NCI-H2227 treated with DMSO at 0.1 percent for 48 hours (cell line): ENCODE measurements around the gene ELANE.
"Not testable (repeated sequence)": the region's sequence is repeated elsewhere in the genome, so short reads cannot be mapped to it uniquely, and the experiment has no call there.

Source experiments
- DNase-seq: peaks from one replicate; lab custom pipeline; 2025; lab: John Stamatoyannopoulos, UW

ELANE gene

GRCh38 chr19:814152-815078 is 37.7 kb upstream of the ELANE start:
- no peak for DNase-seq

DNA sequence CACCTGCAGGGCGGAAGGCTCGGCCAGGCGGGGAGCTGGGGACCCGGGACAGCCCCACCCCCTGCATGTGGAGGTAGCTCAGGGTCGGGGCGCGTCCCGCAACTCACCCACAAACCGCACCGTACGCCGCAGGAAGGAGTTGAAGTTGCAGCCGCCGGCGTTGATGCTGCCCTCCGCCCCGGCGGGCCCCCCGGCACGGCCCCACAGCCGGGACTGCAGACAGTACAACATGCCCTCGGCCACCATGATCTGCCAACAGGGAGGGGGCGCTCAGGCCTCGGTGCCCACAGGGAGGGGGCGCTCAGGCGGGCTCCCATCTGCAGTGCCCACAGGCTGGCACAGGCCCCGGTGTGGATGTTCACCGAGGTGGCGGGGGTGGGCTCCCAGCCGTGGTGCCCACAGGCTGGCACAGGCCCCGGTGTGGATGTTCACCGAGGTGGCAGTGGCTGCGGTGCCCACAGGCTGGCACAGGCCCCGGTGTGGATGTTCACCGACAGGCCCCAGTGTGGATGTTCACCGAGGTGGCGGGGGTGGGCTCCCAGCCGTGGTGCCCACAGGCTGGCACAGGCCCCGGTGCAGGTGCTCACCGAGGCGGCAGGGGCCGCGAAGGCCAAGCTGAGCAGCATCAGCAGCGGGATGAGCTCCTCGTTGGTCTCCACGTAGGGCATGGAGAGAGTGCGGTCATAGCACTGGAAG is 36.9 kb upstream of the ELANE start:
- DNase-seq: no peak

DNA sequence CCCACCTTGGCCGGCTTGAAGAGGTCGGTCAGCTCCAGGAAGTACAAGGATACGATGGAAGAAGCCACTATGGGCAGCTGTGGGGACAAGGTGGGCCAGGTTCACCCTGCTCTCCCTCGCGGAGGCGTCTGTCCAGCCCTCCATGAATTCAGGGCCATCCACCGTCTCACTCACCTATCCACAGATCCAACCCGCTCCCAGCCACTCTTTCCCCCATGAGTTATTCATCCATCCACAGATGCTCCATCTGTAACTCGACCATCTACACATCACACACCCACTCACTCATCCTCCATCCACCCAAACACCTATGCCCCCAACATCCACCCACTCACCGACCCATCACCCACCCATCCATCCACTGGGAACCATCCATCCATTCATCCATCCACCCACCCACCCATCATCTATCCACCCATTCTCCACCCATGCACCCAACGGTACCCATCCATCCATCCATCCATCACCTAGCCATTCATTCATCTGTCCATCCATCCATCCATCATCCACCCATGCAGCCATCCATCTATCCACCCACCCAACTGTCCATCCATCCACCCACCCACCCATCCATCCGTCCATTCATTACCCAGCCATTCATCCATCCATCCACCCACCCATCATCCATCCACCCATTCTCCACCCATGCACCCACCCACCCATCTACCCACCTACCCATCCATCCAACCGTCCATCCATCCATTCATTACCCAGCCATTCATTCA is 36.2 kb upstream of the ELANE start:
- no peak for DNase-seq

DNA sequence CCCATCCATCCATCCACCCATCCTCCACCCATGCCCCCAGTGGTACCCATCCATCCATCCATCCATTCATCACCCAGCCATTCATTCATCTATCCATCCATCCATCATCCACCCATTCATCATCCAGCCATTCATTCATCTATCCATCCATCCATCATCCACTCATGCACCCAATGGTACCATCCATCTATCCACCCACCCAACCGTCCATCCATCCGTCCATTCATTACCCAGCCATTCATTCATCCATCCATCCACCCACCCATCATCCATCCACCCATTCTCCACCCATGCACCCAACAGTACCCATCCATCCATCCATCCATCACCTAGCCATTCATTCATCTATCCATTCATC is 35.6 kb upstream of the ELANE start:
- DNase-seq: no peak

- not testable (repeated sequence) for DNase-seq
Observed at GRCh38 chr19:820212-820611, 31.9 kb upstream of the ELANE start.

DNA sequence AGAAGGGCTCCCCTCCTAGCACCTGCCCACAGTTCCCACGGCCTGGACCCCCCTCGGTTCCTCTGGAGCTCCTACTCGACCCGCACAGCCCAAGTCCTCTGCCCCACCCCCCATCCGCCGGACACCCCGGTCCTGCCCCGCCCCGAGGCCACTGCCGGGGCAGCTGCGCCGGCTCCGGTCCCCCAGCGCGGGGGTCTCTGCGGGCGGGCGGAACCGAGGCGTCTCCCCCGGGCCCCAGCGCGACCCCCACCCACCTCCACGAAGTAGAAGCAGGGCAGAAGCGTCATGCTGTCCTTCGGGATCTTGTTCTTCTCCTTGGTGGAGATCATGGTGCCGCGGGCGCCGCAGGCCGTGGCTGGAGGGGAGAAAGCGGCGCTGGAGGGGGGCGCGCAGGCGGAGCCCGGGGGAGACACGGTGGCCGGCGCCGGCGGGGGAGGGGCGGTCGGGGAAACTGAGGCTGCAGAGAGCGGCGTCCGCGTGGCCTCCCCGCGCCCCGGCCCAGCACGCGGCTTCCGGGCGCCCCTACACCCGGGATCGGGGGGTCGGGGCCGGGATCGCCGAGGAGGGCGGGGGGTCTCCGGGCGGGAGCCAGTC is 30.8 kb upstream of the ELANE start:
- DNase-seq: no peak

GRCh38 chr19:821825-822503 is 30.1 kb upstream of the ELANE start, which contains the start of gene PLPPR3:
Gene PLPPR3 (minus strand): TSS chr19:821955. CDS start chr19:821559, 396 bp downstream.
- peak; percentile 28 for DNase-seq

GRCh38 chr19:823565-824121 is 28.5 kb upstream of the ELANE start:
- DNase-seq: no peak

- no peak for DNase-seq
Observed at GRCh38 chr19:824885-825284, 27.2 kb upstream of the ELANE start.

DNA sequence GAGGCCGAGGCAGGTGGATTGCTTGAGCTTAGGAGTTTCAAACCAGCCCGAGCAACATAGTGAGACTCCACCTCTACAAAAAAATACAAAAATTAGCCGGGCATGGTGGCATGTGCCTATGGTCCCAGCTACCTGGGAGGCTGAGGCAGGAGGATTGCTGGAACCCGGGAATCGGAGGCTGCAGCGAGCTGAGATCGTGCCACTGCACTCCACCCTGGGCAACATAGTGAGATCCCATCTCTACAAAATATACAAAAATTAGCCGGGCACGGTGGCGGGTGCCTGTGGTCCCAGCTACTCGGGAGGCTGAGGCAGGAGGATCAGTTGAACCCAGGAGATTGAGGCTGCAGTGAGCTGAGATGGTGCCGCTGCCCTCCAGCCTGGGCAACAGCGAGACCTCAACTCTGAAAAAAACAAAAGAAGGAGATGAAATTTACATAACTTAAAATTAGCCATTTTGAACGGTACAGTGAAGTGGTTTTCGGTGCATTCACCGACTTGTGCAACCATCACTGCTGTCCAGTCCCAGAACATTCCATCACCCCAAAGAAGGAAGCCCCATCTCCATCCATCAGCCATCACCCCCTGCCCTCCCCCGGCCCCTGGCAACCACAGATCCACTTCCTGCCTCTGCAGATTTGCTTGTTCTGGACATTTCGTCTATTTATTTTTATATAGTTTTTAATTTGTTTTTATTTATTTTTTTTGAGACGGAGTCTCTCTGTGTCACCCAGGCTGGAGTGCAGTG is 26.0 kb upstream of the ELANE start:
- DNase-seq: no peak

DNA sequence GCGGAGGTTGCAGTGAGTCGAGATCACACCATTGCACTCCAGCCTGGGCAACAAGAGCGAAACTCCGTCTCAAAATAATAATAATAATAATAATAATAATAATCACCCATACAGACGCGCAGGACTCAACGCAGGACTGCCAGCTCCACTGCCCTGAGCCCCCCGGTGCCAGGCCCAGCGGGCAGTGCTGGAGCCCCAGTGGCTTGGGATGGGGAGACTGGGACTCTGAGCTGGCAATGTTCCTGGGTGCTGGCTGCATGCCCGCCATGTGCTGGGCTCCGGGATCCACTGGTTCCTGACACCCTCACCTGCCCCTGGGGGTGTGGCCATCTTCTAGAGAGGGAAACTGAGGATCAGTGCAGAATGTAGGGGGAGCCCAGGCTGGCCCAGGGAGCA is 24.8 kb upstream of the ELANE start:
- no peak for DNase-seq

GRCh38 chr19:827710-828321 is 24.3 kb upstream of the ELANE start, which contains the start of gene AZU1:
Gene AZU1 (plus strand): TSS chr19:827837. CDS start chr19:827847, 10 bp downstream.
- DNase-seq: no peak

GRCh38 chr19:829129-829758 is 22.9 kb upstream of the ELANE start:
- no peak for DNase-seq

GRCh38 chr19:831407-832369 is 20.4 kb upstream of the ELANE start:
- no peak for DNase-seq

DNA sequence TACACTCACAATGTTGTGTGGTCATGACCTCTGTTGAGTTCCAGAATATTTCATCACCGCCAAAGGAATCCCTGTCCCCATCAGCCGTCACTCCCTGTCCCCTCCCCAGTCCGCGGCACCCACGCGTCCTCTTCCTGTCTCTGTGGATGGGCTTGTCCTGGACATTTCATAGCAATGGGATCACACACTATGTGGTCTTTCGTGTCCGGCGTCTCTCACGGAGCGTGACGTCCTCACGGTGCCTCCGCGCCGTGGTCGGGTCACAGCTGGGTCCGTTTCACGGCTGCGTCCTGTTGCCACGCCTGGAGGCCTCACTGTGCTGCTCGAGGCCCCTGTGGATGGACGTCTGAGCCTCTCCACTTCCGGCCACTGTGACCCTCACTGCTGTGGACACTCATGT is 17.9 kb upstream of the ELANE start:
- DNase-seq: no peak

- DNase-seq: no peak
Observed at GRCh38 chr19:835210-835810, 16.8 kb upstream of the ELANE start.

- no peak for DNase-seq
Observed at GRCh38 chr19:840519-841206, 11.4 kb upstream of the ELANE start, which contains the start of gene PRTN3. Gene PRTN3 (plus strand): TSS chr19:840999. CDS start chr19:841009, 10 bp downstream.
